H9 (cell line): Measurements from ENCODE around the gene USP34. TPM values are rescaled to one million over a fixed set of nuclear protein-coding genes. Genes with fewer than 3 reads are reported as not detected.

Experiments used
- DNase-seq: peaks from one replicate; pipeline ENCODE4 v3.0.0-alpha.2; 2017
- H2AFZ ChIP-seq: one replicate; pipeline ENCODE4 v1.6.1; 2013; ENCODE audit warnings: mild to moderate bottlenecking, low read length, control low read depth, moderate library complexity
- H2AK5ac ChIP-seq: 2 replicates; pipeline ENCODE4 v1.6.1; 2013; ENCODE audit warnings: low read length, control low read depth, mixed read lengths; ENCODE audit not compliant: insufficient read length
- H2BK120ac ChIP-seq: one replicate; pipeline ENCODE4 v1.6.1; 2013; ENCODE audit warnings: low read depth, mild to moderate bottlenecking, low read length, control low read depth, inconsistent platforms; ENCODE audit not compliant: poor library complexity, severe bottlenecking
- H2BK12ac ChIP-seq: 2 replicates; pipeline ENCODE4 v1.6.1; 2013; ENCODE audit warnings: low read length, control low read depth, mixed read lengths, low read depth; ENCODE audit not compliant: insufficient read length
- H2BK15ac ChIP-seq: 2 replicates; pipeline ENCODE4 v1.6.1; 2013; ENCODE audit warnings: low read depth, low read length, control low read depth
- H2BK20ac ChIP-seq: one replicate; pipeline ENCODE4 v1.6.1; 2013; ENCODE audit warnings: low read depth, mild to moderate bottlenecking, low read length, control low read depth, inconsistent platforms; ENCODE audit not compliant: poor library complexity, severe bottlenecking
- H2BK5ac ChIP-seq: 2 replicates; pipeline ENCODE4 v1.6.1; 2013; ENCODE audit warnings: low read length, control low read depth, mixed read lengths; ENCODE audit not compliant: insufficient read length
- H3K14ac ChIP-seq: 2 replicates; pipeline ENCODE4 v1.6.1; 2013; ENCODE audit warnings: low read length, control low read depth; ENCODE audit not compliant: insufficient read depth
- H3K18ac ChIP-seq: 2 replicates; pipeline ENCODE4 v1.6.1; 2013; ENCODE audit warnings: low read depth, mild to moderate bottlenecking, mixed read lengths, low read length, control low read depth; ENCODE audit not compliant: insufficient read length
- H3K23ac ChIP-seq: 2 replicates; pipeline ENCODE4 v1.6.1; 2013; ENCODE audit warnings: low read length, control low read depth, mixed read lengths, low read depth; ENCODE audit not compliant: insufficient read length
- H3K23me2 ChIP-seq: 2 replicates; pipeline ENCODE4 v1.6.1; 2013; ENCODE audit warnings: low read depth, mild to moderate bottlenecking, mixed read lengths, low read length, control low read depth; ENCODE audit not compliant: insufficient read length, poor library complexity, severe bottlenecking
- H3K27ac ChIP-seq: 2 replicates; pipeline ENCODE4 v1.5.1; 2013; ENCODE audit warnings: low read length, control low read depth, mixed read lengths, low read depth; ENCODE audit not compliant: insufficient read length
- H3K27me3 ChIP-seq: 2 replicates; pipeline ENCODE4 v1.6.1; 2013; ENCODE audit warnings: low read length, control low read depth, inconsistent platforms; ENCODE audit not compliant: insufficient read depth
- H3K4ac ChIP-seq: 2 replicates; pipeline ENCODE4 v1.6.1; 2013; ENCODE audit warnings: low read depth, mild to moderate bottlenecking, control low read depth, inconsistent platforms, low read length, moderate library complexity
- H3K4me1 ChIP-seq: 2 replicates; pipeline ENCODE4 v1.6.1; 2013; ENCODE audit warnings: low read length, control low read depth, inconsistent platforms; ENCODE audit not compliant: insufficient read depth
- H3K4me2 ChIP-seq: 2 replicates; pipeline ENCODE4 v1.6.1; 2013; ENCODE audit warnings: low read length, control low read depth, mixed read lengths; ENCODE audit not compliant: insufficient read length, insufficient read depth
- H3K56ac ChIP-seq: 2 replicates; pipeline ENCODE4 v1.6.1; 2013; ENCODE audit warnings: low read depth, mild to moderate bottlenecking, mixed read lengths, low read length, control low read depth; ENCODE audit not compliant: insufficient read length
- H3K79me1 ChIP-seq: 2 replicates; pipeline ENCODE4 v1.6.1; 2013; ENCODE audit warnings: low read depth, mild to moderate bottlenecking, moderate library complexity, low read length, control low read depth, inconsistent platforms; ENCODE audit not compliant: insufficient read depth, poor library complexity, severe bottlenecking
- H3K79me2 ChIP-seq: 2 replicates; pipeline ENCODE4 v1.6.1; 2013; ENCODE audit warnings: low read length, control low read depth, inconsistent platforms; ENCODE audit not compliant: insufficient read depth
- H3K9ac ChIP-seq: 2 replicates; pipeline ENCODE4 v1.6.1; 2013; ENCODE audit warnings: low read length, control low read depth, mixed read lengths; ENCODE audit not compliant: insufficient read length; ENCODE audit errors: extremely low read depth
- H3K9me3 ChIP-seq: one replicate; pipeline ENCODE4 v1.6.1; 2013; ENCODE audit warnings: low read depth, low read length, inconsistent platforms; ENCODE audit not compliant: control insufficient read depth
- H3T11ph ChIP-seq: one replicate; pipeline ENCODE4 v1.6.1; 2013; ENCODE audit warnings: mild to moderate bottlenecking, low read length, control low read depth, inconsistent platforms
- H4K20me1 ChIP-seq: one replicate; pipeline ENCODE4 v1.6.1; 2013; ENCODE audit not compliant: control insufficient read depth, insufficient read length, insufficient read depth
- H4K5ac ChIP-seq: 2 replicates; pipeline ENCODE4 v1.6.1; 2013; ENCODE audit warnings: low read depth, mild to moderate bottlenecking, mixed read lengths, low read length, control low read depth; ENCODE audit not compliant: insufficient read length
- H4K8ac ChIP-seq: replicated peaks from 2 replicates; pipeline ENCODE4 v1.6.1; 2013; ENCODE audit warnings: low read length, control low read depth, mixed read lengths, low read depth; ENCODE audit not compliant: insufficient read length
- H4K91ac ChIP-seq: 2 replicates; pipeline ENCODE4 v1.6.1; 2013; ENCODE audit warnings: low read depth, mild to moderate bottlenecking, moderate library complexity, mixed read lengths, low read length, control low read depth; ENCODE audit not compliant: insufficient read length
- H3K27ac Mint-ChIP-seq, 3 experiments: 2 replicates in 2 of 3; 3 replicates in 1 of 3; pipeline ENCODE4 v1.8.0; 2020 to 2021; ENCODE audit warnings: mixed read lengths in 3 of 3, mild to moderate bottlenecking in 1 of 3, moderate library complexity in 1 of 3
- H3K27me3 Mint-ChIP-seq: 2 replicates; pipeline ENCODE4 v1.8.0; 2021; ENCODE audit warnings: low read depth, mild to moderate bottlenecking, moderate library complexity, mixed read lengths
- H3K36me3 Mint-ChIP-seq, 3 experiments: 2 replicates in 2 of 3; 3 replicates in 1 of 3; pipeline ENCODE4 v1.8.0; 2020 to 2021; ENCODE audit warnings: low read depth in 3 of 3, mixed read lengths in 3 of 3; ENCODE audit not compliant: insufficient read depth in 1 of 3
- H3K4me1 Mint-ChIP-seq, 2 experiments: 2 replicates each; pipeline ENCODE4 v1.8.0; 2020; ENCODE audit warnings: mixed read lengths in 2 of 2
- H3K4me3 Mint-ChIP-seq, 2 experiments: 2 replicates in 1 of 2; 3 replicates in 1 of 2; pipeline ENCODE4 v1.8.0; 2020 to 2021; ENCODE audit warnings: mild to moderate bottlenecking in 2 of 2, mixed read lengths in 2 of 2, moderate library complexity in 1 of 2
- H3K9me3 Mint-ChIP-seq, 2 experiments: 2 replicates in 1 of 2; 3 replicates in 1 of 2; pipeline ENCODE4 v1.8.0; 2020; ENCODE audit warnings: mild to moderate bottlenecking in 2 of 2, mixed read lengths in 2 of 2, moderate library complexity in 1 of 2
- WGBS: extraction: QIAGEN DNeasy Blood & Tissue Kit; methylation state at CpG from one replicate; pipeline ENCODE4 v1.1.7; 2013; ENCODE audit warnings: missing lambda C conversion rate, low lambda C conversion rate, mixed read lengths; ENCODE audit not compliant: insufficient read length; ENCODE audit errors: extremely low coverage; 5-methylcytosine and 5-hydroxymethylcytosine counted together
- total RNA-seq: library from RNA; stranded (reverse); gene quantifications from 2 replicates; pipeline ENCODE4 v1.2.1, GENCODE V29; 2021
- TF ChIP-seq, protein P1 (sequence below): fragments of 200-600 bp; sonication (generic); conservative IDR thresholded peaks from 3 replicates; pipeline ENCODE4 v1.8.0; 2021; ENCODE audit warnings: antibody characterized with exemption, mild to moderate bottlenecking

USP34 gene
- total RNA-seq, 1 experiment from 2014 or later = 93.9 TPM

DNA sequence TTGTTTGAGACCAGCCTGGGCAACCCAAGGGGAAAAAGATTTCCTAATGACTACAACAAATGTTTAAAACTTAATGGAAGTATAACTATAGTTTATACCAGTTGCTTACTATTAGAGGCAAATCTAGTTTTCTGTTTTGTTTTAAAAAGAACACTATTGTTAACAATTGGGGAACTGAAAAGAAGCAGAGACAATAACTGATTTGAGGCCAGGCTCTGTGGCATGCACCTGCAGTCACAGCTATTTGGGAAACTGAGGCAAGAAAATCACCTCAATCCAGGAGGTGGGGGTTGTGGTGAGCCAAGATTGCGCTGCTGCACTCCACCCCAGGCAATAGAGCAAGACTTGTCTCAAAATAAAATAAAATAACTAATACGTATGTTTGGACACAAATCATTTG, 28.2 kb upstream of the USP34 start:
- Histone ChIP-seq H2BK15ac (no peak overlapping the region), H3K79me2 (peaks cover 2% of the 10 kb centered on the region; the same call in 1 of the 2 replicates), H3K79me1 (peaks cover 5% of the 10 kb centered on the region), H3K4me2 (no peak overlapping the region), H2BK120ac (no peak overlapping the region), H3K18ac (no peak overlapping the region), H3K56ac (no peak overlapping the region), H3K27me3 (no peaks in the 10 kb centered on the region), H3K23ac (no peak overlapping the region), H4K8ac (no peak overlapping the region), H2AK5ac (no peak overlapping the region), H4K20me1 (no peaks in the 10 kb centered on the region), H3K9ac (no peak overlapping the region), H3K14ac (no peak overlapping the region), H2BK20ac (no peak overlapping the region), H3T11ph (no peak overlapping the region), H2BK12ac (no peak overlapping the region), H2AFZ (no peak overlapping the region), H3K4me1 (no peaks in the 10 kb centered on the region), H4K5ac (no peak overlapping the region), H3K9me3 (no peaks in the 10 kb centered on the region), H3K23me2 (no peaks in the 10 kb centered on the region), H4K91ac (no peak overlapping the region), H3K4ac (no peak overlapping the region), H3K27ac (no peak overlapping the region), H2BK5ac (no peak overlapping the region)
- Mint-ChIP-seq H3K27ac (no peak overlapping the region), H3K36me3 (peaks cover 44 to 91% (median 87%) of the 10 kb centered on the region in 3 experiments; a peak in 6 of 7 replicates), H3K4me3 (no peak overlapping the region), H3K9me3 (no peaks in the 10 kb centered on the region), H3K27me3 (no peaks in the 10 kb centered on the region), H3K4me1 (no peaks in the 10 kb centered on the region)
- TF ChIP-seq, protein P1, sequence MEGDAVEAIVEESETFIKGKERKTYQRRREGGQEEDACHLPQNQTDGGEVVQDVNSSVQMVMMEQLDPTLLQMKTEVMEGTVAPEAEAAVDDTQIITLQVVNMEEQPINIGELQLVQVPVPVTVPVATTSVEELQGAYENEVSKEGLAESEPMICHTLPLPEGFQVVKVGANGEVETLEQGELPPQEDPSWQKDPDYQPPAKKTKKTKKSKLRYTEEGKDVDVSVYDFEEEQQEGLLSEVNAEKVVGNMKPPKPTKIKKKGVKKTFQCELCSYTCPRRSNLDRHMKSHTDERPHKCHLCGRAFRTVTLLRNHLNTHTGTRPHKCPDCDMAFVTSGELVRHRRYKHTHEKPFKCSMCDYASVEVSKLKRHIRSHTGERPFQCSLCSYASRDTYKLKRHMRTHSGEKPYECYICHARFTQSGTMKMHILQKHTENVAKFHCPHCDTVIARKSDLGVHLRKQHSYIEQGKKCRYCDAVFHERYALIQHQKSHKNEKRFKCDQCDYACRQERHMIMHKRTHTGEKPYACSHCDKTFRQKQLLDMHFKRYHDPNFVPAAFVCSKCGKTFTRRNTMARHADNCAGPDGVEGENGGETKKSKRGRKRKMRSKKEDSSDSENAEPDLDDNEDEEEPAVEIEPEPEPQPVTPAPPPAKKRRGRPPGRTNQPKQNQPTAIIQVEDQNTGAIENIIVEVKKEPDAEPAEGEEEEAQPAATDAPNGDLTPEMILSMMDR = no peak
- no peak for DNase-seq
- WGBS = no CpG with 5 or more reads among the region's 2 CpGs
